Gastrocnemius medialis (tissue), 4 donors: ENCODE data around the gene LYL1. TPM values are rescaled to one million over a fixed set of nuclear protein-coding genes. Genes with fewer than 3 reads are reported as not detected.

Source experiments
- ATAC-seq, 2 donors: fragments of 150-250 bp; one replicate each; pipeline ENCODE4 v1.9.1; 2016
- DNase-seq, 2 donors: peaks; one replicate each; pipeline ENCODE4 v3.0.0-alpha.2; 2019
- H3K27ac ChIP-seq, 4 donors: fragments of 200-600 bp; sonication (generic); 1 replicate in 1 of 4; 2 replicates in 3 of 4; pipeline ENCODE4 v1.5.1; 2016 to 2018; ENCODE audit warnings: mild to moderate bottlenecking in 2 of 4, moderate library complexity in 1 of 4
- H3K27me3 ChIP-seq, 3 donors: fragments of 200-600 bp; sonication (generic) in 2 of 3; 1 replicate in 1 of 3; 2 replicates in 2 of 3; pipeline versions ENCODE4 v1.5.1 to v1.6.0; 2016 to 2019; ENCODE audit warnings: mild to moderate bottlenecking in 1 of 3, moderate library complexity in 1 of 3
- H3K36me3 ChIP-seq, 2 donors: fragments of 200-600 bp; sonication (generic) in 1 of 2; one replicate each; pipeline ENCODE4 v1.5.1; 2017 to 2018
- H3K4me1 ChIP-seq, 2 donors: fragments of 200-600 bp; sonication (generic) in 1 of 2; one replicate each; pipeline ENCODE4 v1.5.1; 2016 to 2017; ENCODE audit warnings: mild to moderate bottlenecking in 2 of 2
- H3K4me3 ChIP-seq, 4 donors: fragments of 200-600 bp; sonication (generic) in 3 of 4; 1 replicate in 1 of 4; 2 replicates in 3 of 4; pipeline ENCODE4 v1.5.1; 2016 to 2019; ENCODE audit warnings: mild to moderate bottlenecking in 2 of 4
- H3K9me3 ChIP-seq, 3 donors: fragments of 200-600 bp; sonication (generic) in 2 of 3; 1 replicate in 1 of 3; 2 replicates in 2 of 3; pipeline ENCODE4 v1.5.1; 2016 to 2019
- CTCF ChIP-seq, 5 experiments: fragments of 450-650 bp in 3 of 5; fragments of 200-600 bp in 2 of 5; sonication (generic) in 2 of 5; IDR thresholded peaks in 4 of 5; conservative IDR thresholded peaks in 1 of 5; 1 replicate in 4 of 5; 2 replicates in 1 of 5; pipeline ENCODE4 v1.5.1; 2016 to 2019; ENCODE audit warnings: antibody characterized with exemption in 5 of 5, mild to moderate bottlenecking in 3 of 5, moderate library complexity in 3 of 5
- POLR2A ChIP-seq, 2 donors: fragments of 450-650 bp; IDR thresholded peaks; one replicate each; pipeline ENCODE4 v1.6.1; 2017; ENCODE audit warnings: antibody characterized with exemption in 2 of 2, mild to moderate bottlenecking in 2 of 2, moderate library complexity in 2 of 2
- in situ Hi-C, 4 donors: fragments of 200-750 bp; cut with MboI; loops; one replicate each; pipeline versions ENCODE4 v1.15.0 to v1.8.0; 2017; ENCODE audit warnings: low sequenced_read_pairs in 4 of 4
- intact Hi-C: fragments of 100-400 bp; cut with DNase I; formaldehyde crosslinking; loops from one replicate; pipeline ENCODE4 v1.15.1; 2023; ENCODE audit warnings: low total_unique reads
- total RNA-seq, 4 donors: library from RNA; depleted of rRNA; stranded (reverse); fragments of >200 nt; gene quantifications; one replicate each; pipeline versions ENCODE4 v1.1.0 to v1.2.3, GENCODE V29; 2016

The LYL1 gene
- total RNA-seq, 4 donors from 2014 or later, result 2.6 to 5.0 (median 3.1) TPM

DNA sequence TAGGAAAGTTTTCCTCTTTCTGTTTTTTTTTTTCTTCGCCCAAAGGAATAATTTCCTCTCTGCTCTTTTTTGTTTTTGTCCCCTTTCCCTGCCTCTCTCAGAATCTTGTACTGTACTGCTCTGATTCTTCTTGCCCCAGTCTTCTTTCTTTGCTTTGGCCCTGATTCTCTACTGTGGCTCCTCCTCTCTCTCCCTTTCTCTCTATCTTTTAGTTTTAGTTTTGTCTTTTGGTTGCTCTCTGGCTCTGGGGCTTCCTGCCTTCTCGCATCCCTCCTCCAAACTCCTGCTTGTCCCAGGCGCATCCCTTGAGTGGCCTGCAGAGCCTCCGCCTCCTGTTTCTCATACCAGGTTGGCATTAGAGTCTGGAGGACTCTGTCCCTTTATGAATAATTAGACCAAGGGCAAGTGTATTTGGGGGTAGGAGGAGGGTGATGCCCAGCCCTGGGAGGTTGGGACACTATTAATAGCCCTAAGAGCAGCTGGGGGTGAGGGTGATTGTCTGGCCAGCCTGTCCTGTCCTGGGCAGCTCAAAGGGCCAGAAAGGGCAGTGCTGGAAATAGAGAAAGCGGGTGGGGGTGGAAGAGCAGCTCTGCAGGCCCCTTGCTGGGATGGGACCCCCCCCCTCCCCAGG, 39.1 kb downstream of the LYL1 start:
- TF ChIP-seq POLR2A (IDR thresholded peaks at IDR 0.05), result peak; percentile 54 to 70
- TF ChIP-seq CTCF (IDR thresholded peaks at IDR 0.05 in 4 of 5, conservative IDR thresholded peaks at IDR 0.05 in 1 of 5), result no peak
- Histone ChIP-seq H3K4me3 (peak overlapping the region in 2 of 4 donors; percentile 19 to 26), H3K27me3 (no peaks in the 10 kb centered on the region), H3K4me1 (peaks cover 95 to 96% of the 10 kb centered on the region in 2 donors), H3K27ac (peak overlapping the region; percentile 92 to 100 (median 96)), H3K9me3 (no peaks in the 10 kb centered on the region), H3K36me3 (no peaks in the 10 kb centered on the region)
- in situ Hi-C loops, result no loop called here
- ATAC-seq (peak; percentile 73), DNase-seq (peak; percentile 88 to 96)
- intact Hi-C loops, result loop anchor here (5.0 kb wide), 2 partner anchors 36 to 61 kb away; no protein-coding TSS in a partner anchor

GRCh38 chr19:13062317-13062716, 40.3 kb downstream of the LYL1 start:
- intact Hi-C loops (loop anchor here (5.0 kb wide), 2 partner anchors 35 to 60 kb away; no protein-coding TSS in a partner anchor), in situ Hi-C loops (no loop called here)
- H3K4me3 ChIP-seq, result no peak overlapping the region
- H3K36me3 ChIP-seq, result no peaks in the 10 kb centered on the region
- no peak for DNase-seq
- H3K9me3 ChIP-seq, result no peaks in the 10 kb centered on the region
- H3K27me3 ChIP-seq, result no peaks in the 10 kb centered on the region
- TF ChIP-seq CTCF (IDR thresholded peaks at IDR 0.05 in 4 of 5, conservative IDR thresholded peaks at IDR 0.05 in 1 of 5) (no peak), POLR2A (IDR thresholded peaks at IDR 0.05) (no peak)
- no peak for ATAC-seq
- H3K27ac ChIP-seq, result peak overlapping the region; percentile 92 to 100 (median 96)
- peaks cover 95 to 96% of the 10 kb centered on the region in 2 donors for H3K4me1 ChIP-seq

- Histone ChIP-seq H3K4me1 (peaks cover 95 to 96% of the 10 kb centered on the region in 2 donors), H3K27ac (peak overlapping the region; percentile 92 to 100 (median 96)), H3K27me3 (no peaks in the 10 kb centered on the region), H3K9me3 (no peaks in the 10 kb centered on the region), H3K36me3 (no peaks in the 10 kb centered on the region), H3K4me3 (peak overlapping the region; percentile 29 to 59 (median 54))
- peak; percentile 50 to 53 for ATAC-seq
- peak; percentile 72 to 82 for DNase-seq
- in situ Hi-C loops, result no loop called here
- intact Hi-C loops, result loop anchor here (1.0 to 5.0 kb wide), 4 partner anchors 25 to 78 kb away; no protein-coding TSS in a partner anchor
- peak; percentile 88 to 99 (median 96) for TF ChIP-seq CTCF (IDR thresholded peaks at IDR 0.05 in 4 of 5, conservative IDR thresholded peaks at IDR 0.05 in 1 of 5)
- no peak for TF ChIP-seq POLR2A (IDR thresholded peaks at IDR 0.05)
Observed at GRCh38 chr19:13060964-13061927, 41.4 kb downstream of the LYL1 start.

DNA sequence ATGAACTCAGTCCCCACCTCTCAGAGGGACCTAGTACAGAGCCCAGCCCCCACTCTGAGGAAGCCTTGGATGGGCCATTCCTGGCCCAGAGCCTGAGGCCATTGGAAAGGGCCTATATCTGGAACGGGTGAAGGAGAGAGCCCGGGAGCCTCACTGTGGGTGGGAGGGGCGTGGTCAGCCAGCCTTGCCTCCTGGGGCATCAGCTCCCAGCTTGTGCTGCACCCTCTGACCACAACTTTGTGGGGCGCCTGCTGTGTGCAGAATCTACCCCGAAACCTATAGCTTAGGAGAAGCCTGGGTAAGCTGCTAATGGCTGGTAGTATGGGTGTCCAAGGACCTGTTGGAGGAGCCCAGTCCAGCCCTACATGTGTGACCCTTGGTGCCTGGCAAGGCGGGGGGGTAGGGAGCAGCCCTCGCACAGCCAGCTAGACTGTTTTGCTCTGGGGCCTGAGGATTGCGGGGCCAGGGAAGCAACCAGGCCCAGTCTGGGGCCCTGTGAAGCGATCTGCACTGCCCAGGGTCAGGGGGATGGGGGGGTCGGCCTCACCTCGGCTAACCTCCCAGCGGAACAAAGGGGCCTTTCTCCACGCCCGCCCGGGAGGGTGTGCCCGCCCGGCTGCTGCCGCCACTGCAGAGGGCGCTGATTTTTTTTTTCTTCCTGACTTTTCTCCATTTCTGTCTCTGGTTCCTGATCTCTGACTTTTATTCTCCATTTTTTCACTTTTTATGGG, 42.3 kb downstream of the LYL1 start:
- intact Hi-C loops, result loop anchor here (5.0 kb wide), 2 partner anchors 33 to 58 kb away; no protein-coding TSS in a partner anchor
- H3K36me3 ChIP-seq, result no peaks in the 10 kb centered on the region
- peak overlapping the region; percentile 92 to 100 (median 96) for H3K27ac ChIP-seq
- in situ Hi-C loops, result no loop called here
- TF ChIP-seq CTCF (IDR thresholded peaks at IDR 0.05 in 4 of 5, conservative IDR thresholded peaks at IDR 0.05 in 1 of 5), result no peak
- TF ChIP-seq POLR2A (IDR thresholded peaks at IDR 0.05), result no peak
- no peak for ATAC-seq
- peaks cover 95 to 96% of the 10 kb centered on the region in 2 donors for H3K4me1 ChIP-seq
- no peaks in the 10 kb centered on the region for H3K27me3 ChIP-seq
- H3K9me3 ChIP-seq, result no peaks in the 10 kb centered on the region
- H3K4me3 ChIP-seq, result peak overlapping the region; percentile 29 to 59 (median 54)
- no peak for DNase-seq
